SU-DHL-6 (cell line): ENCODE measurements around the gene EPHX1.
"Not testable (repeated sequence)": the region's sequence is repeated elsewhere in the genome, so short reads cannot be mapped to it uniquely, and the experiment has no call there.

ENCODE experiments used
- H2AFZ ChIP-seq: fragments of 200-600 bp; sonication (generic); 2 replicates; pipeline ENCODE4 v1.6.1; 2014; ENCODE audit warnings: low read depth, mild to moderate bottlenecking, moderate library complexity, mixed read lengths, antibody characterized with exemption, low read length; ENCODE audit not compliant: severe bottlenecking
- H3F3A ChIP-seq: fragments of 200-600 bp; shearing (Covaris generic); 2 replicates; pipeline ENCODE4 v1.6.0; 2016; ENCODE audit warnings: antibody characterized with exemption, mild to moderate bottlenecking; ENCODE audit not compliant: insufficient read depth
- H3K27ac ChIP-seq: fragments of 200-600 bp; sonication (generic); 2 replicates; pipeline ENCODE4 v1.5.1; 2016; ENCODE audit warnings: low read depth, mild to moderate bottlenecking, low read length, moderate library complexity, mixed read lengths
- H3K27me3 ChIP-seq: fragments of 200-600 bp; sonication (generic), shearing (Covaris generic); 2 replicates; pipeline ENCODE4 v1.6.0; 2014; ENCODE audit warnings: mild to moderate bottlenecking, low read length
- H3K36me3 ChIP-seq: fragments of 200-600 bp; sonication (generic); 2 replicates; pipeline ENCODE4 v1.6.1; 2014; ENCODE audit warnings: mild to moderate bottlenecking, low read length, mixed read lengths
- H3K4me2 ChIP-seq: fragments of 300-600, 200-600 bp; shearing (Covaris generic), sonication (generic); 2 replicates; pipeline ENCODE4 v1.6.0; 2014; ENCODE audit warnings: low read length, low read depth, mild to moderate bottlenecking; ENCODE audit not compliant: poor library complexity, severe bottlenecking
- H3K4me3 ChIP-seq: fragments of 200-600 bp; sonication (generic); 2 replicates; pipeline ENCODE4 v1.5.1; 2014; ENCODE audit warnings: antibody characterized with exemption, low read length, mild to moderate bottlenecking, mixed read lengths; ENCODE audit not compliant: insufficient read depth, poor library complexity, severe bottlenecking
- H3K79me2 ChIP-seq: fragments of 200-600 bp; sonication (generic); 2 replicates; pipeline ENCODE4 v1.6.1; 2014; ENCODE audit warnings: mild to moderate bottlenecking, low read length, moderate library complexity; ENCODE audit not compliant: insufficient read depth
- H3K9ac ChIP-seq: fragments of 200-600 bp; sonication (generic); 2 replicates; pipeline ENCODE4 v1.7.0; 2014; ENCODE audit warnings: mild to moderate bottlenecking, low read length
- H3K9me2 ChIP-seq: fragments of 200-600 bp; sonication (generic); replicated peaks from 2 replicates; pipeline ENCODE4 v1.6.1; 2014; ENCODE audit warnings: low read length; ENCODE audit not compliant: insufficient read depth
- H3K9me3 ChIP-seq: fragments of 200-600 bp; sonication (generic); 2 replicates; pipeline ENCODE4 v1.6.1; 2014; ENCODE audit warnings: low read length, mixed read lengths; ENCODE audit not compliant: insufficient read depth
- H4K20me1 ChIP-seq: fragments of 200-600 bp; sonication (generic); 2 replicates; pipeline ENCODE4 v1.6.1; 2014; ENCODE audit warnings: low read depth, mild to moderate bottlenecking, antibody characterized with exemption, low read length, moderate library complexity, mixed read lengths
- EZH2phosphoT487 ChIP-seq: fragments of 200-600 bp; sonication (generic), shearing (Covaris generic); conservative IDR thresholded peaks from 2 replicates; pipeline ENCODE4 v1.6.1; 2018; ENCODE audit warnings: mild to moderate bottlenecking, antibody characterized with exemption, low read length, moderate library complexity, mixed read lengths
- TF ChIP-seq, protein P1 (sequence below): fragments of 200-600 bp; sonication (generic); IDR thresholded peaks from one replicate; pipeline ENCODE4 v1.5.1; 2017; ENCODE audit warnings: antibody characterized with exemption, mild to moderate bottlenecking, low read length, moderate library complexity; ENCODE audit not compliant: insufficient read depth, poor library complexity, severe bottlenecking

Gene EPHX1

DNA sequence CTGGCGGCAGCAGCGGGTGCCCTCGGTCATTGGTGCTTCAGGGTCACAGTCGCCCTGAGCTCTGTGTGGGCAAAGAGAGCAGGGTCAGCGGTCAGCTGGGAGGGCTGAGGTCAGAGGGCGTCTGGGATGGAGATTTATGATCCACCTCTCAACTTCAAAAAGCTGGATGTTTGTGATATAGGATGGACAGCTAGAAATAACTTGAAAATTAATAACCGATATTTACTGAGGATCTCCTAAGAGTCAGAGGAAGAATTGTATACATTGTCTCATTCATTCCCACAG lies 77.0 kb downstream of the EPHX1 start:
- H3K9me2 ChIP-seq: no peaks in the 10 kb centered on the region
- H3K9ac ChIP-seq: no peak overlapping the region
- no peak overlapping the region for H3K4me3 ChIP-seq
- TF ChIP-seq EZH2phosphoT487: no peak
- no peak overlapping the region for H3K27ac ChIP-seq
- H3K27me3 ChIP-seq: no peaks in the 10 kb centered on the region
- no peaks in the 10 kb centered on the region for H3F3A ChIP-seq
- H2AFZ ChIP-seq: no peak overlapping the region
- no peaks in the 10 kb centered on the region for H4K20me1 ChIP-seq
- H3K9me3 ChIP-seq: no peaks in the 10 kb centered on the region
- H3K36me3 ChIP-seq: no peaks in the 10 kb centered on the region
- H3K4me2 ChIP-seq: no peak overlapping the region
- H3K79me2 ChIP-seq: no peaks in the 10 kb centered on the region

DNA sequence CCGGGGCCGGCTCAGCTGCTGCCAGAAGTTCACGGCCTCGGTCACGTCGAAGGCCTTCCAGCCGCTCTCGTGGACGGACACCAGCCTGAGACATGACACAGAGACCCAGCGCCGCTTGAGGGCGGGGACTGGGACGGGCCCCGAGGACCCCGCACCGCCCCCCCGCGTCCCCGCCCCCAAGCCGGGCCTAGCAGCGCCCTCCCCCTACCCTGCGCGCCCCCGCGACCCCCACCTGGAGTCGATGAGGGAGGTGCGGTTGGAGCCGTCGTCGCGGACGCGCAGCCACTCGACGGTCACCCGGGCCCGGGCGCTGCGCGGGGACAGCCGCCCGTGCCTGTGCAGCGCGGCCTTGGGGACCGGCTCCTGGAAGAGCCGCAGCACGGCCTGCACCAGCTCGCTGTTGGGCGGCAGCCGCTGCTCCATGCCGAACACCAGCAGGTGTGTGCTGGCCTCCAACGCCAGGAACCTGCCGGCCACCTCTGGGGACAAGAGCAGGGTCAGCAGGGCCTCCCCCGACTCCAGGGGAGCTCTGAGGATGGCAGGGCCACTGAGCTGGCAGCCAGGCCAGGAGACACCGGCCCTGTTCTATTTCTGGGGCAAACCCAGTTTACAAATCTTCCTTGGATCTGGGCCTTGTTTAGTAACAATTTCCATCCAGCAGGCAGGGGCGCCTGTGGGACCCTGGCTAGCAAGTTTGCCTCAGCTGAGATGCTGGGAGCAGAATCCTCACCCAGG lies 77.8 kb downstream of the EPHX1 start:
- not testable (repeated sequence) for H3K9ac ChIP-seq

GRCh38 chr1:225888289-225888897 lies 78.5 kb downstream of the EPHX1 start:
- no peak overlapping the region for H3K4me2 ChIP-seq
- no peak overlapping the region for H3K27ac ChIP-seq
- no peak overlapping the region for H3K4me3 ChIP-seq

More for the DNA sequence above, 77.8 kb downstream of the EPHX1 start:
- not testable (repeated sequence) for H3K27ac ChIP-seq, H3F3A ChIP-seq, H3K27me3 ChIP-seq, H3K4me2 ChIP-seq, H3K4me3 ChIP-seq, H4K20me1 ChIP-seq, H2AFZ ChIP-seq, H3K9me2 ChIP-seq, H3K9me3 ChIP-seq, H3K79me2 ChIP-seq, H3K36me3 ChIP-seq

DNA sequence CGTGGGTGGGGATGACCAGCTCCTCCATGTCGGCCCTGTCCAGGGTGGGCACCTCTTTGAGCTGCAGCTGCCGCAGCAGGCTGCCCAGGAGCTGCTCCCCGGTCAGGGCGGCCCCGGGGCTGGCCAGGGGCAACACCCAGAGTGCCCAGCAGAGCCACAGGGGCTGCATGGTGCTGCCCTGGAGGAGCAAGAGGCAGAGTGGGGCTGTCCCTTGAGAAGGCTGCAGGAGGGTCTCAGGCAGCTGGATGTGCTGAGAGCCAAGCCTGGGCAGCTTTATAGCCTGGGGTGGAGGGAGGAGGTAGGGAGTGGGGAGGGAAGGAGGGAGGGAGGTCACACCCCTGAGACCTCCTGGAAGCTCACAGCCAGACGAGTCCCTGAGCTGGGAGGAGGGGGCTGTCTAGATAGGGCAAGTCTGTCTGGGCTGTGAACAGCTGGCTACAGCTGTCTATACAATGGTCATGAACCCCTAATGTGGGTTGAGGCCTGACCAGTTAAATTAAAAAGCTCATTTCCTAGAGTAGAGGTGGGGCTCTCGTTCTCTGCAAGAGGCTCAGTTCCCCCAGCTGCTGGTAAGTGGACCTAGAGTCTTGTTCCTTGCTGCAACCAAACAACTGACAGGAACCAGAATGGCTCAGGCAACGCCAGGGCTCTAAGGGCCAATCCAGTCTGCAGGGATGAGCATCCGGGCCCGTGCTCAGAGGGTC lies 79.1 kb downstream of the EPHX1 start, which contains the start of gene LEFTY1:
Gene LEFTY1 (minus strand): TSS at position 249 of the 704 bp plus-strand sequence. CDS start 80 bp downstream, at position 169.
- Histone ChIP-seq H3K9me2 (no peaks in the 10 kb centered on the region), H3K36me3 (no peaks in the 10 kb centered on the region), H3K79me2 (no peaks in the 10 kb centered on the region), H3K27ac (no peak within 1 kb of the TSS), H3K9me3 (no peaks in the 10 kb centered on the region), H3K4me3 (no peak within 1 kb of the TSS), H4K20me1 (no peaks in the 10 kb centered on the region), H3K4me2 (no peak within 1 kb of the TSS), H2AFZ (no peak within 1 kb of the TSS), H3K9ac (no peak within 1 kb of the TSS), H3K27me3 (no peaks in the 10 kb centered on the region), H3F3A (no peaks in the 10 kb centered on the region)
- TF ChIP-seq, protein P1, sequence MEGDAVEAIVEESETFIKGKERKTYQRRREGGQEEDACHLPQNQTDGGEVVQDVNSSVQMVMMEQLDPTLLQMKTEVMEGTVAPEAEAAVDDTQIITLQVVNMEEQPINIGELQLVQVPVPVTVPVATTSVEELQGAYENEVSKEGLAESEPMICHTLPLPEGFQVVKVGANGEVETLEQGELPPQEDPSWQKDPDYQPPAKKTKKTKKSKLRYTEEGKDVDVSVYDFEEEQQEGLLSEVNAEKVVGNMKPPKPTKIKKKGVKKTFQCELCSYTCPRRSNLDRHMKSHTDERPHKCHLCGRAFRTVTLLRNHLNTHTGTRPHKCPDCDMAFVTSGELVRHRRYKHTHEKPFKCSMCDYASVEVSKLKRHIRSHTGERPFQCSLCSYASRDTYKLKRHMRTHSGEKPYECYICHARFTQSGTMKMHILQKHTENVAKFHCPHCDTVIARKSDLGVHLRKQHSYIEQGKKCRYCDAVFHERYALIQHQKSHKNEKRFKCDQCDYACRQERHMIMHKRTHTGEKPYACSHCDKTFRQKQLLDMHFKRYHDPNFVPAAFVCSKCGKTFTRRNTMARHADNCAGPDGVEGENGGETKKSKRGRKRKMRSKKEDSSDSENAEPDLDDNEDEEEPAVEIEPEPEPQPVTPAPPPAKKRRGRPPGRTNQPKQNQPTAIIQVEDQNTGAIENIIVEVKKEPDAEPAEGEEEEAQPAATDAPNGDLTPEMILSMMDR: no peak
- no peak for TF ChIP-seq EZH2phosphoT487

More at GRCh38 chr1:225888289-225888897, 78.5 kb downstream of the EPHX1 start:
- no peaks in the 10 kb centered on the region for H3F3A ChIP-seq
- TF ChIP-seq, protein P1: no peak
- no peak for TF ChIP-seq EZH2phosphoT487
- H2AFZ ChIP-seq: no peak overlapping the region
- H3K36me3 ChIP-seq: no peaks in the 10 kb centered on the region
- no peak overlapping the region for H3K9ac ChIP-seq
- H3K27me3 ChIP-seq: no peaks in the 10 kb centered on the region
- no peaks in the 10 kb centered on the region for H3K79me2 ChIP-seq
- H3K9me2 ChIP-seq: no peaks in the 10 kb centered on the region
- H3K9me3 ChIP-seq: no peaks in the 10 kb centered on the region
- H4K20me1 ChIP-seq: no peaks in the 10 kb centered on the region
